Measurements from ENCODE around the gene SULT1A2. TPM values are rescaled to one million over a fixed set of nuclear protein-coding genes. Genes with fewer than 3 reads are reported as not detected.
A peak's percentile ranks its signal among the peaks of the same experiment; 100 is the strongest.

The SULT1A2 gene
- total and polyA plus RNA-seq, 2 of the 13 experiments (the other 11 are each of a cell fraction or from before 2014, with no cell fraction given): 33.0 to 34.2 TPM

DNA sequence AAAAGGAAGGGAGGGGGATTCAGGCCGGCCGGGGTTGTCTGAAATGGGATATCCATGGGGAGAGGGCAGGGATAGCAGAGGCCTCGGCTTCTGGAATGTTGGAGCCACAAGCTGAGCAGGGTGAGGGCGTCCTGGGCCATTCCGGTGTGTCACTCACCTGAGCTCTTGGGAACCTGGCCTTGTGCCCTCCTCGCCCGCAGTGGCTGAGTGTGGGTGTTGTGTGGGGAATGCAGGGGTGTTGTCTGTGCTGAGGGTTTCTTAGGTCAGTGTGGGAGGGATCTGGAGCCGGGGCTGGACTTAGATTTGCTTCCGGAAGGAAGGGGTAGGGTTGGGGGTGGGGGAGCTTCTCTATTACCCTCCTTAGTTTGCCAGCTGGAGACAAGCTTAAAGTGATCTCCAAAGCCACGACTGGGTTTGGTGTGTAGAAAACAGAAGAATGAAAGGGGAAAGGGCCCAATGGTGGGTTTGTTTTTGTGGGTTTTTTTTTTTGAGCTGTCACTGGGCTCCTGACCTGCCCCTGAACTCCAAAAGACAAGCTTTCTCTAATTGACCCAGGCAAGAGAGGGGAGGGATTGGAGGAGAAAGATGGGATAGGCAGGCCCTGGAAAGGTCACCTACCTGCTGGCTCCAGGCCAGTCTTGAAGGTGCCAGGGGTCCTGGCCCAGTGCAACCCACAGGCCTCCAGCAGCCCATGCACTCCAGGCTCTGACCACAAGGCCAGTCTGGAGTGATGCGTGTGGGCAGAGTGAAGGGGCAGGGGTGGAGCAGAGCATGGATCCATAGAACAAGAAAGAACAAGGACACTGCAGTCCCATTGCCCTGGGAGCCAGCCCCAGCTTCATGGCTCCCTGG lies at the start of gene SULT1A2 (continued):
- TF ChIP-seq ZC3H13 (CRISPR knock-in tag; IDR thresholded peaks at IDR 0.05) (no peak), GABPA (IDR thresholded peaks at IDR 0.05; ENCODE audit: low read depth, low read length) (no peak), GABPA (CRISPR knock-in tag; IDR thresholded peaks at IDR 0.05; ENCODE audit: low read depth) (peak; percentile 75), GLI4 (CRISPR knock-in tag; IDR thresholded peaks at IDR 0.05; ENCODE audit: borderline replicate concordance) (no peak), ZNF782 (CRISPR knock-in tag; IDR thresholded peaks at IDR 0.05; ENCODE audit: borderline replicate concordance) (no peak), PITX1 (CRISPR knock-in tag; IDR thresholded peaks at IDR 0.05) (no peak), HCFC1 (IDR thresholded peaks at IDR 0.05; ENCODE audit: low read depth, low read length) (no peak), ARNTL (CRISPR knock-in tag; IDR thresholded peaks at IDR 0.05) (no peak), FIP1L1 (IDR thresholded peaks at IDR 0.05; ENCODE audit: borderline replicate concordance, insufficient read depth, low read depth, low read length) (no peak), PCBP2 (optimal IDR thresholded peaks at IDR 0.05; ENCODE audit: low read depth, low read length, poor library complexity, severe bottlenecking) (no peak), ZNF292 (CRISPR knock-in tag; IDR thresholded peaks at IDR 0.05; ENCODE audit: borderline replicate concordance, low read depth) (no peak), ZNF136 (CRISPR knock-in tag; IDR thresholded peaks at IDR 0.05; ENCODE audit: low read depth) (no peak), RNF2 (conservative IDR thresholded peaks at IDR 0.05; ENCODE audit: low read depth) (no peak), STAT5B (CRISPR knock-in tag; IDR thresholded peaks at IDR 0.05) (no peak), ZNF562 (CRISPR knock-in tag; IDR thresholded peaks at IDR 0.05; ENCODE audit: borderline replicate concordance) (no peak), HDAC2 (CRISPR knock-in tag; IDR thresholded peaks at IDR 0.05) (no peak), ZNF747 (CRISPR knock-in tag; IDR thresholded peaks at IDR 0.05; ENCODE audit: borderline replicate concordance) (no peak), ZFAT (CRISPR knock-in tag; conservative IDR thresholded peaks at IDR 0.05) (no peak), TCF12 (IDR thresholded peaks at IDR 0.05) (no peak), TCF12 (CRISPR knock-in tag; IDR thresholded peaks at IDR 0.05) (no peak), CBX5 (CRISPR knock-in tag; IDR thresholded peaks at IDR 0.05; ENCODE audit: borderline replicate concordance) (no peak), RXRB (CRISPR knock-in tag; IDR thresholded peaks at IDR 0.05; ENCODE audit: borderline replicate concordance) (peak; percentile 87)
- TF ChIP-seq, protein P1, sequence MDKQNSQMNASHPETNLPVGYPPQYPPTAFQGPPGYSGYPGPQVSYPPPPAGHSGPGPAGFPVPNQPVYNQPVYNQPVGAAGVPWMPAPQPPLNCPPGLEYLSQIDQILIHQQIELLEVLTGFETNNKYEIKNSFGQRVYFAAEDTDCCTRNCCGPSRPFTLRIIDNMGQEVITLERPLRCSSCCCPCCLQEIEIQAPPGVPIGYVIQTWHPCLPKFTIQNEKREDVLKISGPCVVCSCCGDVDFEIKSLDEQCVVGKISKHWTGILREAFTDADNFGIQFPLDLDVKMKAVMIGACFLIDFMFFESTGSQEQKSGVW (CRISPR knock-in tag; IDR thresholded peaks at IDR 0.05; ENCODE audit: borderline replicate concordance): no peak
- TF ChIP-seq, protein P2, sequence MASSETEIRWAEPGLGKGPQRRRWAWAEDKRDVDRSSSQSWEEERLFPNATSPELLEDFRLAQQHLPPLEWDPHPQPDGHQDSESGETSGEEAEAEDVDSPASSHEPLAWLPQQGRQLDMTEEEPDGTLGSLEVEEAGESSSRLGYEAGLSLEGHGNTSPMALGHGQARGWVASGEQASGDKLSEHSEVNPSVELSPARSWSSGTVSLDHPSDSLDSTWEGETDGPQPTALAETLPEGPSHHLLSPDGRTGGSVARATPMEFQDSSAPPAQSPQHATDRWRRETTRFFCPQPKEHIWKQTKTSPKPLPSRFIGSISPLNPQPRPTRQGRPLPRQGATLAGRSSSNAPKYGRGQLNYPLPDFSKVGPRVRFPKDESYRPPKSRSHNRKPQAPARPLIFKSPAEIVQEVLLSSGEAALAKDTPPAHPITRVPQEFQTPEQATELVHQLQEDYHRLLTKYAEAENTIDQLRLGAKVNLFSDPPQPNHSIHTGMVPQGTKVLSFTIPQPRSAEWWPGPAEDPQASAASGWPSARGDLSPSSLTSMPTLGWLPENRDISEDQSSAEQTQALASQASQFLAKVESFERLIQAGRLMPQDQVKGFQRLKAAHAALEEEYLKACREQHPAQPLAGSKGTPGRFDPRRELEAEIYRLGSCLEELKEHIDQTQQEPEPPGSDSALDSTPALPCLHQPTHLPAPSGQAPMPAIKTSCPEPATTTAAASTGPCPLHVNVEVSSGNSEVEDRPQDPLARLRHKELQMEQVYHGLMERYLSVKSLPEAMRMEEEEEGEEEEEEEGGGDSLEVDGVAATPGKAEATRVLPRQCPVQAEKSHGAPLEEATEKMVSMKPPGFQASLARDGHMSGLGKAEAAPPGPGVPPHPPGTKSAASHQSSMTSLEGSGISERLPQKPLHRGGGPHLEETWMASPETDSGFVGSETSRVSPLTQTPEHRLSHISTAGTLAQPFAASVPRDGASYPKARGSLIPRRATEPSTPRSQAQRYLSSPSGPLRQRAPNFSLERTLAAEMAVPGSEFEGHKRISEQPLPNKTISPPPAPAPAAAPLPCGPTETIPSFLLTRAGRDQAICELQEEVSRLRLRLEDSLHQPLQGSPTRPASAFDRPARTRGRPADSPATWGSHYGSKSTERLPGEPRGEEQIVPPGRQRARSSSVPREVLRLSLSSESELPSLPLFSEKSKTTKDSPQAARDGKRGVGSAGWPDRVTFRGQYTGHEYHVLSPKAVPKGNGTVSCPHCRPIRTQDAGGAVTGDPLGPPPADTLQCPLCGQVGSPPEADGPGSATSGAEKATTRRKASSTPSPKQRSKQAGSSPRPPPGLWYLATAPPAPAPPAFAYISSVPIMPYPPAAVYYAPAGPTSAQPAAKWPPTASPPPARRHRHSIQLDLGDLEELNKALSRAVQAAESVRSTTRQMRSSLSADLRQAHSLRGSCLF (CRISPR knock-in tag; IDR thresholded peaks at IDR 0.05; ENCODE audit: borderline replicate concordance): no peak
- TF ChIP-seq, protein P3, sequence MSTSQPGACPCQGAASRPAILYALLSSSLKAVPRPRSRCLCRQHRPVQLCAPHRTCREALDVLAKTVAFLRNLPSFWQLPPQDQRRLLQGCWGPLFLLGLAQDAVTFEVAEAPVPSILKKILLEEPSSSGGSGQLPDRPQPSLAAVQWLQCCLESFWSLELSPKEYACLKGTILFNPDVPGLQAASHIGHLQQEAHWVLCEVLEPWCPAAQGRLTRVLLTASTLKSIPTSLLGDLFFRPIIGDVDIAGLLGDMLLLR (CRISPR knock-in tag; IDR thresholded peaks at IDR 0.05): no peak
